ENCODE measurements around the gene CCDC192.

DNA sequence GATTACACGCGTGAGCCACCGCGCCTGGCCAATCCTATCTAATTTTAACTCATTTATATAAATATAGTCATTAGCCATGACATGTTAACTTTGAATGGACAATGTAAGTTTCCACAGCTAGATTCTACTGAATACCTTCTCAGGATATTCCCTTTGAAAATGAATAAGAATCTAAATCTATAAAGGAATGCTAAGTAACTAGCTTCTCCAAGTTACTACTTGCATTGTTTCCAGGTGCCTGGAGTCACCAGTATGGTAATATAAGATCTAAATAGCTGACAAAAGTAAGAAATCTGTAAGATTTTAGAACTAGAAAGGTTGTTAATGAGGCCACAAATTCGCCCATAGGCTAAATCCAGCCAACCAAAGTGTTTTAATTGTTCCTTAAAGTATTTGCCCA lies 191.3 kb downstream of the CCDC192 start:
- TF ChIP-seq POLR2A (IDR thresholded peaks at IDR 0.05), result no peak
- TF ChIP-seq, protein P1, sequence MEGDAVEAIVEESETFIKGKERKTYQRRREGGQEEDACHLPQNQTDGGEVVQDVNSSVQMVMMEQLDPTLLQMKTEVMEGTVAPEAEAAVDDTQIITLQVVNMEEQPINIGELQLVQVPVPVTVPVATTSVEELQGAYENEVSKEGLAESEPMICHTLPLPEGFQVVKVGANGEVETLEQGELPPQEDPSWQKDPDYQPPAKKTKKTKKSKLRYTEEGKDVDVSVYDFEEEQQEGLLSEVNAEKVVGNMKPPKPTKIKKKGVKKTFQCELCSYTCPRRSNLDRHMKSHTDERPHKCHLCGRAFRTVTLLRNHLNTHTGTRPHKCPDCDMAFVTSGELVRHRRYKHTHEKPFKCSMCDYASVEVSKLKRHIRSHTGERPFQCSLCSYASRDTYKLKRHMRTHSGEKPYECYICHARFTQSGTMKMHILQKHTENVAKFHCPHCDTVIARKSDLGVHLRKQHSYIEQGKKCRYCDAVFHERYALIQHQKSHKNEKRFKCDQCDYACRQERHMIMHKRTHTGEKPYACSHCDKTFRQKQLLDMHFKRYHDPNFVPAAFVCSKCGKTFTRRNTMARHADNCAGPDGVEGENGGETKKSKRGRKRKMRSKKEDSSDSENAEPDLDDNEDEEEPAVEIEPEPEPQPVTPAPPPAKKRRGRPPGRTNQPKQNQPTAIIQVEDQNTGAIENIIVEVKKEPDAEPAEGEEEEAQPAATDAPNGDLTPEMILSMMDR (IDR thresholded peaks at IDR 0.05), result no peak
